ENCODE measurements around the gene GP1BB. TPM values are rescaled to one million over a fixed set of nuclear protein-coding genes. Genes with fewer than 3 reads are reported as not detected.

Gene GP1BB
- total RNA-seq, 2 donors from 2014 or later, result 0.48 to 0.62 TPM

DNA sequence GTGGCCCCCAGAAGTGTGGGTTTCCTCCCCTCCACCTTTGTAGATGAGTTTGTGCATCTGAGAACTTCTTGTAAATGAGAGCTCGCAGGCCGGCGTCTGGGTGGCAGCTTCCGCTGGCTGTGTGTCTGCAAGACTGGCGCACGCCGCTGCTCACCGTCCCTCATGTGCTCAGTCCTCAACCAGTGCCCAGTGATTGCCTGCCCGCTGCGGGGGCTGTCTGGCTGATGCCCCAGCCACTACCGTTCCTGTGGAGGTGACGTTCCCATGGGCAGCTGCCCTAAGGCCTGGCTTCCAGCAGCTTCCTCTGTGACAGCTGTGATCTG is 46.0 kb downstream of the GP1BB start:
- no peaks in the 10 kb centered on the region for H3K4me1 ChIP-seq (ENCODE audit: control insufficient read depth, insufficient read depth, low read length)
- no peak overlapping the region for H3K27ac Mint-ChIP-seq
- H3K36me3 ChIP-seq (ENCODE audit: control insufficient read depth, insufficient read depth, low read length), result no peaks in the 10 kb centered on the region
- H3K27ac ChIP-seq (ENCODE audit: low read depth, low read length), result no peak overlapping the region
- 94 to 97% methylated on average over 9 to 12 of the region's 12 CpGs for WGBS, 2 experiments (ENCODE audit: insufficient coverage in 1 of 2, insufficient read length in 1 of 2)
- H3K4me3 ChIP-seq (ENCODE audit: low read length), result no peak overlapping the region
- H3K9me3 Mint-ChIP-seq, result no peaks in the 10 kb centered on the region
- peaks cover 1% of the 10 kb centered on the region for H3K4me1 Mint-ChIP-seq
- no peak overlapping the region for H3K9ac ChIP-seq (ENCODE audit: extremely low read depth, low read length, poor library complexity, severe bottlenecking)
- H3K4me3 Mint-ChIP-seq, result no peak overlapping the region
- TF ChIP-seq CTCF (conservative IDR thresholded peaks at IDR 0.05), result no peak
- H3K27me3 Mint-ChIP-seq (ENCODE audit: insufficient read depth), result peaks cover 78% of the 10 kb centered on the region
- peaks cover 94% of the 10 kb centered on the region for H3K27me3 ChIP-seq (ENCODE audit: control insufficient read depth, insufficient read depth, low read length, poor library complexity, severe bottlenecking)
- no peak for DNase-seq
- no peaks in the 10 kb centered on the region for H3K9me3 ChIP-seq (ENCODE audit: control insufficient read depth, low read length)
- no peaks in the 10 kb centered on the region for H3K36me3 Mint-ChIP-seq (ENCODE audit: low read depth)

DNA sequence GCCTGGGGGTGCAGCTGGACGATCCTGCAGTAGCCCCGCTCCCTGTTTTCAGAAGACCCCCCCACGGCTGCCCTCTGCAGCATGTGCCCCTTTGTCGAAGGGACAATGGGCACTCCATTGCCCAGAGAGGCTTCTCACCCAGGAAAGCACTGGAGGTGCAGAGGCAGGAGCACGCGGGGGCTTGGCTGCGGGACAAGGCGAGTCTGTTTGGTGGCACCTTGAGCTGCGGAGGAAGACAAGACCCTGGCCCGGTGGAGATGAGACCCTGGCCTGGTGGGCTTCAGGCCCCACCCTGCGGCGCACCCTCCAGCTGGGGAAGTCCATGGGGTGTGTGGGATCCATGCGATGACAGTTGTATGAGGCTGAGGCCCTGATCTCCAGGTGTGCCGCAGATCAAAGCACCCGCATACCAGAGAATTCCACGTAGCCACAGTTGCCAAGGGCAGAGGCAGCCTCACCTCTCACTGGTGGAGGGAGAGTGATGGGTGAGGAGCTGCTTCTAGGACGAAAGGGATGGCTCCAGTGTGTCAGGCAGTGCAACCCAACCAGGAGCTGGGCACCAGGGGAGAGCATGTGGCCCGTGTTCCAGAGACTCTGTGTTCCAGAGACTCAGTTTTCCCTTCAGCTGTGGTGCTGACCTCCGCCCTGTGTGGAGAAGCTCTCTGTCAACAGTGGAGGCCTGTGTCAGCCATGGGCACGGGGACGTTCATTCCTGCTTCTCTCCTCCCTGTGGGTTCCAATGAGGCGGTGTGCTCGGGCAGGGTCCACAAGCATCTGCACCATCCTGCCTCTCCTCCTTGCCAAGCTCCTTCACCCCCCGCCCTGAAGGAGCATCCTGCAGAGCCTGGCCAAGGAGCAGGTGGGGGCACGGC is 47.2 kb downstream of the GP1BB start:
- H3K9me3 Mint-ChIP-seq, result no peaks in the 10 kb centered on the region
- Histone ChIP-seq H3K9me3 (ENCODE audit: control insufficient read depth, low read length) (no peaks in the 10 kb centered on the region), H3K9ac (ENCODE audit: extremely low read depth, low read length, poor library complexity, severe bottlenecking) (no peak overlapping the region), H3K36me3 (ENCODE audit: control insufficient read depth, insufficient read depth, low read length) (no peaks in the 10 kb centered on the region), H3K27ac (ENCODE audit: low read depth, low read length) (no peak overlapping the region), H3K4me1 (ENCODE audit: control insufficient read depth, insufficient read depth, low read length) (no peaks in the 10 kb centered on the region), H3K27me3 (ENCODE audit: control insufficient read depth, insufficient read depth, low read length, poor library complexity, severe bottlenecking) (peaks cover 86% of the 10 kb centered on the region), H3K4me3 (ENCODE audit: low read length) (no peak overlapping the region)
- no peak overlapping the region for H3K27ac Mint-ChIP-seq
- 87% methylated on average over 14 to 25 of the region's 25 CpGs for WGBS, 2 experiments (ENCODE audit: insufficient coverage in 1 of 2, insufficient read length in 1 of 2)
- no peak for DNase-seq
- peaks cover 68% of the 10 kb centered on the region for H3K27me3 Mint-ChIP-seq (ENCODE audit: insufficient read depth)
- peaks cover under 1% of the 10 kb centered on the region for H3K4me1 Mint-ChIP-seq
- H3K36me3 Mint-ChIP-seq (ENCODE audit: low read depth), result no peaks in the 10 kb centered on the region
- H3K4me3 Mint-ChIP-seq, result no peak overlapping the region
- TF ChIP-seq CTCF (conservative IDR thresholded peaks at IDR 0.05), result no peak

DNA sequence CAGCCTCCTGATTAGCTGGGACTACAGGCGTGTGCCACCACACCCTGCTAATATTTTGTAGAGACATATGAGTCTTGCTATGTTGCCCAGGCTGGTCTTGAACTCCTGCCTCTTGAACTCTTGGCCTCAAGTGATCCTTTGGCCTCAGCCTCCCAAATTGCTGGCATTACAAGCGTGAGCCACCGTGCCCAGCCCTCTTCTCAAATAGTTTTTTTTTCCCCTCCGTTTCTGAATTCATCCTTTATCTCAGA is 49.0 kb downstream of the GP1BB start:
- Histone ChIP-seq H3K9me3 (ENCODE audit: control insufficient read depth, low read length) (no peaks in the 10 kb centered on the region), H3K9ac (ENCODE audit: extremely low read depth, low read length, poor library complexity, severe bottlenecking) (no peak overlapping the region), H3K36me3 (ENCODE audit: control insufficient read depth, insufficient read depth, low read length) (no peaks in the 10 kb centered on the region), H3K27me3 (ENCODE audit: control insufficient read depth, insufficient read depth, low read length, poor library complexity, severe bottlenecking) (peaks cover 68% of the 10 kb centered on the region), H3K27ac (ENCODE audit: low read depth, low read length) (no peak overlapping the region), H3K4me3 (ENCODE audit: low read length) (no peak overlapping the region), H3K4me1 (ENCODE audit: control insufficient read depth, insufficient read depth, low read length) (no peaks in the 10 kb centered on the region)
- TF ChIP-seq CTCF (conservative IDR thresholded peaks at IDR 0.05), result no peak
- H3K27ac Mint-ChIP-seq, result no peak overlapping the region
- H3K9me3 Mint-ChIP-seq, result no peaks in the 10 kb centered on the region
- 89 to 100% methylated on average over 4 of the region's 4 CpGs for WGBS, 2 experiments (ENCODE audit: insufficient coverage in 1 of 2, insufficient read length in 1 of 2)
- H3K4me1 Mint-ChIP-seq, result no peaks in the 10 kb centered on the region
- H3K27me3 Mint-ChIP-seq (ENCODE audit: insufficient read depth), result peaks cover 55% of the 10 kb centered on the region
- no peaks in the 10 kb centered on the region for H3K36me3 Mint-ChIP-seq (ENCODE audit: low read depth)
- no peak overlapping the region for H3K4me3 Mint-ChIP-seq
- no peak for DNase-seq
